ENCODE results near the gene EI24. TPM values are rescaled to one million over a fixed set of nuclear protein-coding genes. Genes with fewer than 3 reads are reported as not detected.

EI24 gene
- total and polyA plus RNA-seq, 2 of the 8 experiments (the other 6 are each of a cell fraction or from before 2014, with no cell fraction given) = 135 to 264 TPM

DNA sequence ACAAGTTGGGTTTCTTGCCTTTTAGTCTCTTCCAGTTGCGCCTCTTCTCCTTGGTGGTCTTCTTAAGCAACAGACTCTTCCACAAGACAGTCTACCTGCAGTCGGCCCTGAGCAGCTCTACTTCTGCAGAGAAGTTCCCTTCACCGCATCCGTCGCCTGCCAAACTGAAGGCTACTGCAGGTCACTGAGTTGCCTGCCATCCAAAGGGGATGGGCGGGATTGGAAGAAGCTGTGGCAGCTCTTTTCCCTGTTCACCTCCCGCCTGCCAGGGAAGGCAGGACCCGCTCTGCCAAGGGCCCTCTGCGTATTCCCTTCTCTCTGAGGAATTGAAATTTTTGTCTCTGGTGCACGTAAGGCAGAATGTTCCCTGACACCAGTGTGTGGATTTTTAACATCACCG is 14.2 kb downstream of the EI24 start (continued):
- TF ChIP-seq, protein P1, sequence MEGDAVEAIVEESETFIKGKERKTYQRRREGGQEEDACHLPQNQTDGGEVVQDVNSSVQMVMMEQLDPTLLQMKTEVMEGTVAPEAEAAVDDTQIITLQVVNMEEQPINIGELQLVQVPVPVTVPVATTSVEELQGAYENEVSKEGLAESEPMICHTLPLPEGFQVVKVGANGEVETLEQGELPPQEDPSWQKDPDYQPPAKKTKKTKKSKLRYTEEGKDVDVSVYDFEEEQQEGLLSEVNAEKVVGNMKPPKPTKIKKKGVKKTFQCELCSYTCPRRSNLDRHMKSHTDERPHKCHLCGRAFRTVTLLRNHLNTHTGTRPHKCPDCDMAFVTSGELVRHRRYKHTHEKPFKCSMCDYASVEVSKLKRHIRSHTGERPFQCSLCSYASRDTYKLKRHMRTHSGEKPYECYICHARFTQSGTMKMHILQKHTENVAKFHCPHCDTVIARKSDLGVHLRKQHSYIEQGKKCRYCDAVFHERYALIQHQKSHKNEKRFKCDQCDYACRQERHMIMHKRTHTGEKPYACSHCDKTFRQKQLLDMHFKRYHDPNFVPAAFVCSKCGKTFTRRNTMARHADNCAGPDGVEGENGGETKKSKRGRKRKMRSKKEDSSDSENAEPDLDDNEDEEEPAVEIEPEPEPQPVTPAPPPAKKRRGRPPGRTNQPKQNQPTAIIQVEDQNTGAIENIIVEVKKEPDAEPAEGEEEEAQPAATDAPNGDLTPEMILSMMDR (IDR thresholded peaks at IDR 0.05; ENCODE audit: control extremely low read depth in 1 of 3, insufficient read depth in 1 of 3, low read depth in 1 of 3, low read length in 3 of 3) = no peak
- TF ChIP-seq BRCA1 (IDR thresholded peaks at IDR 0.05; ENCODE audit: low read depth, low read length) = no peak
- TF ChIP-seq, protein P2, sequence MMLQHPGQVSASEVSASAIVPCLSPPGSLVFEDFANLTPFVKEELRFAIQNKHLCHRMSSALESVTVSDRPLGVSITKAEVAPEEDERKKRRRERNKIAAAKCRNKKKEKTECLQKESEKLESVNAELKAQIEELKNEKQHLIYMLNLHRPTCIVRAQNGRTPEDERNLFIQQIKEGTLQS (IDR thresholded peaks at IDR 0.05; ENCODE audit: insufficient read depth, low read depth, low read length) = no peak
- no peak for TF ChIP-seq JUN (IDR thresholded peaks at IDR 0.05; ENCODE audit: low read depth, low read length)
- no peak for TF ChIP-seq CBX8 (IDR thresholded peaks at IDR 0.05; ENCODE audit: borderline replicate concordance, low read depth, low read length)
- no peak for TF ChIP-seq KDM5A (IDR thresholded peaks at IDR 0.05; ENCODE audit: low read length)
- TF ChIP-seq ASH2L (IDR thresholded peaks at IDR 0.05; ENCODE audit: low read length) = no peak
- TF ChIP-seq BCL11A (IDR thresholded peaks at IDR 0.05; ENCODE audit: low read depth in 2 of 2, low read length in 2 of 2) = no peak
- no peak for TF ChIP-seq SP1 (IDR thresholded peaks at IDR 0.05; ENCODE audit: low read depth, low read length)

Measured in H1 (cell line).